ENCODE data around the gene FGGY. TPM values are rescaled to one million over a fixed set of nuclear protein-coding genes. Genes with fewer than 3 reads are reported as not detected.
A peak's percentile ranks its signal among the peaks of the same experiment; 100 is the strongest.

FGGY gene
- total and polyA plus RNA-seq, 5 donors, result 10.0 to 20.5 (median 19.9) TPM

DNA sequence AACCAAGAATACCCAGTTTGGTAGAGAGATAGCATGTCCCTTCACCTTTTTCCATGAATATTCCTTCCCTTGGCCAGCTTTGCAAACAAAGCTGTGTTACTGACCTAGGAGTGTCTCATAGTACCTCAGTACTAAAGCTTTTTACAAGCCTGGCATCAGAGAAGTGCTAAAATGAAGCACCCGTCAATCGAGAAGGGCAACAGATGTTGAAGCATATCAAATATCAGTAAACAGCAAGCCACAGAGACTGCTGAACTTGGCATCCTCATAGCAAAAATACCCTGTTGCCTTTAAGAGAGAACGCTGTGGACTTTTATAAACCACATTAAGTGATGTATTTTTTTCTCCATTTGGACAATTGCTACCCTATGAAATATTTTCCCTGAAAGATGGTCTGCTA, 389.3 kb downstream of the FGGY start:
- intact Hi-C loops (cut with DNase I), result no loop called here
- 50% methylated on average over 3 of the region's 3 CpGs for WGBS
- H3K27ac ChIP-seq (ENCODE audit: low read length), result peak overlapping the region; percentile 19
- no peaks in the 10 kb centered on the region for H3K9me3 ChIP-seq (ENCODE audit: control insufficient read depth, low read length)
- no peak for DNase-seq
- no peak for ATAC-seq
- no peak overlapping the region for H3K4me3 ChIP-seq (ENCODE audit: low read length)
- H3K27me3 ChIP-seq (ENCODE audit: control insufficient read depth, insufficient read depth), result no peaks in the 10 kb centered on the region
- no peaks in the 10 kb centered on the region for H3K4me1 ChIP-seq (ENCODE audit: control insufficient read depth, insufficient read depth, low read length)

DNA sequence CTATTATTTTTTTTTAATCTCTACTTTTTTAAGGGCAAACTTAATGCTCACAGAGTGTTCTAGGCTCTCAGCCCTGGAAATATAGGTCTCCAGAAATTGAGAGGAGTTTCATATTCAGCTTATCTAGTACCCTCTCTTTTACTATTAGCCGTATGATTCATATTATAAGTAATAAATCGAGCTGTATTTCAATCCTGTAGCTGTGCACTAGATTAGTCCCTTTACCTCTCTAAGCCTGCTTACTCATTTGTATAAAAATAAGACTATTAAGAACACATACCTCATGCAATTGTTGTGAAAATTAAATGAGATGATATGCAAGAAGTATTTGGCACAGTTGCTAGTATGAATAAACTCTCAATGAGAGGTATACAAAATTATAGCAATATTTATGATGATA, 389.7 kb downstream of the FGGY start:
- no peak overlapping the region for H3K27ac ChIP-seq (ENCODE audit: low read length)
- no peaks in the 10 kb centered on the region for H3K9me3 ChIP-seq (ENCODE audit: control insufficient read depth, low read length)
- DNase-seq, result no peak
- H3K4me1 ChIP-seq (ENCODE audit: control insufficient read depth, insufficient read depth, low read length), result no peaks in the 10 kb centered on the region
- no peak for ATAC-seq
- H3K4me3 ChIP-seq (ENCODE audit: low read length), result no peak overlapping the region
- intact Hi-C loops (cut with DNase I), result no loop called here
- WGBS, result 76% methylated on average over 2 of the region's 2 CpGs
- no peaks in the 10 kb centered on the region for H3K27me3 ChIP-seq (ENCODE audit: control insufficient read depth, insufficient read depth)

DNA sequence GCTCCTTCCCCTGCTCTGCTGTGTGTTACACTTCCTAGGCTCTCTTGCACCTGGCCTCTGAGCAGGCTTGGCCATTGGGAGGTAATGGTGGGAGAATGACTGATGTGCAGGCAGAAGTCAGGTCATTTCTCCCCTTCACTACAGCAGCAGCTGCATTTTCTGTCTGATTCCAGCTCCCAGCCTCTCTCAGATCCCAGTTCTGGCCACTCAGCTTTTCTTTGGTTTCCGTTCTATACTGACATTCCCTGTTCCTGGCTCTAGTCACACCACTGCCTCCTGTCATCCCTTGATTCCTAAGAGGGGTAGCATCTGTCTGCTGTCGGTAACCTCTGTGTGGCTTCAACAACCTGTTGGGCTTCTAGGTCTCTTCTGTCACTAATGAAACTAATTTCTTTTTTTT, 390.2 kb downstream of the FGGY start:
- 72% methylated on average over 2 of the region's 2 CpGs for WGBS
- no peak overlapping the region for H3K27ac ChIP-seq (ENCODE audit: low read length)
- intact Hi-C loops (cut with DNase I), result no loop called here
- no peaks in the 10 kb centered on the region for H3K27me3 ChIP-seq (ENCODE audit: control insufficient read depth, insufficient read depth)
- DNase-seq (no peak), ATAC-seq (no peak)
- no peaks in the 10 kb centered on the region for H3K9me3 ChIP-seq (ENCODE audit: control insufficient read depth, low read length)
- no peaks in the 10 kb centered on the region for H3K4me1 ChIP-seq (ENCODE audit: control insufficient read depth, insufficient read depth, low read length)
- no peak overlapping the region for H3K4me3 ChIP-seq (ENCODE audit: low read length)

GRCh38 chr1:59688976-59689375, 392.1 kb downstream of the FGGY start:
- no peak for ATAC-seq
- Histone ChIP-seq H3K27me3 (ENCODE audit: control insufficient read depth, insufficient read depth) (no peaks in the 10 kb centered on the region), H3K4me1 (ENCODE audit: control insufficient read depth, insufficient read depth, low read length) (no peaks in the 10 kb centered on the region), H3K4me3 (ENCODE audit: low read length) (no peak overlapping the region), H3K9me3 (ENCODE audit: control insufficient read depth, low read length) (no peaks in the 10 kb centered on the region), H3K27ac (ENCODE audit: low read length) (no peak overlapping the region)
- no peak for DNase-seq
- intact Hi-C loops (cut with DNase I), result no loop called here
- 83% methylated on average over 5 of the region's 5 CpGs for WGBS

GRCh38 chr1:59689730-59690129, 392.8 kb downstream of the FGGY start:
- 89% methylated on average over 1 of the region's 1 CpG for WGBS
- Histone ChIP-seq H3K4me1 (ENCODE audit: control insufficient read depth, insufficient read depth, low read length) (no peaks in the 10 kb centered on the region), H3K9me3 (ENCODE audit: control insufficient read depth, low read length) (no peaks in the 10 kb centered on the region), H3K4me3 (ENCODE audit: low read length) (no peak overlapping the region), H3K27me3 (ENCODE audit: control insufficient read depth, insufficient read depth) (no peaks in the 10 kb centered on the region), H3K27ac (ENCODE audit: low read length) (peak overlapping the region; percentile 16)
- DNase-seq, result no peak
- ATAC-seq, result no peak
- intact Hi-C loops (cut with DNase I), result loop anchor here in 2 of 4 donors (10.0 kb wide), 2 partner anchors 185 to 905 kb away; partner anchors contain the start of gene JUN (in 1 of the 2)

- H3K9me3 ChIP-seq (ENCODE audit: control insufficient read depth, low read length), result no peaks in the 10 kb centered on the region
- no peaks in the 10 kb centered on the region for H3K4me1 ChIP-seq (ENCODE audit: control insufficient read depth, insufficient read depth, low read length)
- intact Hi-C loops (cut with DNase I), result loop anchor here in 2 of 4 donors (10.0 kb wide), 2 partner anchors 186 to 906 kb away; partner anchors contain the start of gene JUN (in 1 of the 2)
- H3K27ac ChIP-seq (ENCODE audit: low read length), result no peak overlapping the region
- WGBS, result 91% methylated on average over 7 of the region's 7 CpGs
- H3K4me3 ChIP-seq (ENCODE audit: low read length), result no peak overlapping the region
- H3K27me3 ChIP-seq (ENCODE audit: control insufficient read depth, insufficient read depth), result no peaks in the 10 kb centered on the region
- DNase-seq (no peak), ATAC-seq (no peak)
These were observed 393.5 kb downstream of the FGGY start for GRCh38 chr1:59690171-59690930.

GRCh38 chr1:59691261-59691660, 394.4 kb downstream of the FGGY start:
- WGBS, result 47% methylated on average over 4 of the region's 4 CpGs
- intact Hi-C loops (cut with DNase I), result loop anchor here in 2 of 4 donors (10.0 kb wide), 2 partner anchors 186 to 906 kb away; partner anchors contain the start of gene JUN (in 1 of the 2)
- H3K27ac ChIP-seq (ENCODE audit: low read length), result peak overlapping the region; percentile 80
- H3K27me3 ChIP-seq (ENCODE audit: control insufficient read depth, insufficient read depth), result no peaks in the 10 kb centered on the region
- H3K9me3 ChIP-seq (ENCODE audit: control insufficient read depth, low read length), result no peaks in the 10 kb centered on the region
- no peaks in the 10 kb centered on the region for H3K4me1 ChIP-seq (ENCODE audit: control insufficient read depth, insufficient read depth, low read length)
- ATAC-seq (peak; percentile 85 to 93), DNase-seq (peak; percentile 59 to 66 (median 59))
- H3K4me3 ChIP-seq (ENCODE audit: low read length), result no peak overlapping the region

GRCh38 chr1:59692591-59692990, 395.7 kb downstream of the FGGY start:
- intact Hi-C loops (cut with DNase I), result loop anchor here in 2 of 4 donors (10.0 kb wide), 2 partner anchors 188 to 908 kb away; partner anchors contain the start of gene JUN (in 1 of the 2)
- 41% methylated on average over 5 of the region's 5 CpGs for WGBS
- no peak overlapping the region for H3K27ac ChIP-seq (ENCODE audit: low read length)
- DNase-seq (peak in 1 of 3 donors; percentile 33), ATAC-seq (peak; percentile 46 to 66)
- H3K27me3 ChIP-seq (ENCODE audit: control insufficient read depth, insufficient read depth), result no peaks in the 10 kb centered on the region
- no peaks in the 10 kb centered on the region for H3K9me3 ChIP-seq (ENCODE audit: control insufficient read depth, low read length)
- H3K4me1 ChIP-seq (ENCODE audit: control insufficient read depth, insufficient read depth, low read length), result peaks cover 3% of the 10 kb centered on the region
- H3K4me3 ChIP-seq (ENCODE audit: low read length), result no peak overlapping the region

GRCh38 chr1:59693406-59693805, 396.5 kb downstream of the FGGY start:
- no peaks in the 10 kb centered on the region for H3K27me3 ChIP-seq (ENCODE audit: control insufficient read depth, insufficient read depth)
- no peak overlapping the region for H3K4me3 ChIP-seq (ENCODE audit: low read length)
- H3K9me3 ChIP-seq (ENCODE audit: control insufficient read depth, low read length), result no peaks in the 10 kb centered on the region
- peaks cover 4% of the 10 kb centered on the region for H3K4me1 ChIP-seq (ENCODE audit: control insufficient read depth, insufficient read depth, low read length)
- intact Hi-C loops (cut with DNase I), result loop anchor here in 2 of 4 donors (10.0 kb wide), 2 partner anchors 189 to 909 kb away; partner anchors contain the start of gene JUN (in 1 of the 2)
- DNase-seq, result no peak
- H3K27ac ChIP-seq (ENCODE audit: low read length), result no peak overlapping the region
- WGBS, result 76% methylated on average over 5 of the region's 5 CpGs
- no peak for ATAC-seq

DNA sequence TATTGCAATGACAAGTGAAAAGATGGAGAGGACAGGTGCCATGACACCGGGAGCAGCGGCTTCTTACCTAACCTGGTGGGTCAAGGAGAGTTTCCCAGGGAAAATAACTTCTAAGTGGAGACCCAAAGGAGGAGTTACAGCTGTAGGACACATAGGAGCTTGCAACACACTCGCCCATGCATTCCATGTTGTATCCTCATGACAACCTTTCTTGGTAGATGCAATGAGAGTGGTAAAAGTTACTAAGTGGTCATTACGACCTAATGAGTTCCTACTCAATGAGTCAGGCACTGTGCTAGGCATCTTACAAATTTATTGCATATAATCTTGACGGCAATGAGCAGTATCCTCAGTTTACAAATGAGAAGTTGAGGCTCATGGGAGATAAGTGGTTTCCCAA, 398.4 kb downstream of the FGGY start:
- no peaks in the 10 kb centered on the region for H3K27me3 ChIP-seq (ENCODE audit: control insufficient read depth, insufficient read depth)
- 88% methylated on average over 5 of the region's 5 CpGs for WGBS
- peaks cover 4% of the 10 kb centered on the region for H3K4me1 ChIP-seq (ENCODE audit: control insufficient read depth, insufficient read depth, low read length)
- DNase-seq, result no peak
- H3K4me3 ChIP-seq (ENCODE audit: low read length), result no peak overlapping the region
- H3K9me3 ChIP-seq (ENCODE audit: control insufficient read depth, low read length), result no peaks in the 10 kb centered on the region
- no peak for ATAC-seq
- H3K27ac ChIP-seq (ENCODE audit: low read length), result no peak overlapping the region
- intact Hi-C loops (cut with DNase I), result loop anchor here in 3 of 4 donors (5.0 to 10.0 kb wide), 5 partner anchors 62 to 953 kb away; partner anchors contain the start of genes FGGY (in 1 of the 3) and JUN (in 1 of the 3)

- Histone ChIP-seq H3K9me3 (ENCODE audit: control insufficient read depth, low read length) (no peaks in the 10 kb centered on the region), H3K27ac (ENCODE audit: low read length) (no peak overlapping the region), H3K4me3 (ENCODE audit: low read length) (no peak overlapping the region), H3K4me1 (ENCODE audit: control insufficient read depth, insufficient read depth, low read length) (peaks cover 4% of the 10 kb centered on the region), H3K27me3 (ENCODE audit: control insufficient read depth, insufficient read depth) (no peaks in the 10 kb centered on the region)
- intact Hi-C loops (cut with DNase I), result loop anchor here in 3 of 4 donors (5.0 to 10.0 kb wide), 5 partner anchors 61 to 954 kb away; partner anchors contain the start of genes FGGY (in 1 of the 3) and JUN (in 1 of the 3)
- DNase-seq (no peak), ATAC-seq (peak in 1 of 2 donors; percentile 27)
- 86% methylated on average over 8 of the region's 8 CpGs for WGBS
These were observed 399.7 kb downstream of the FGGY start for GRCh38 chr1:59696421-59697115.

Data from right cardiac atrium (tissue), 5 donors.